Measurements from ENCODE around the gene RPS28.

The RPS28 gene

GRCh38 chr19:8366961-8367326 lies 45.6 kb downstream of the RPS28 start (continued):
- TF ChIP-seq, protein P1, sequence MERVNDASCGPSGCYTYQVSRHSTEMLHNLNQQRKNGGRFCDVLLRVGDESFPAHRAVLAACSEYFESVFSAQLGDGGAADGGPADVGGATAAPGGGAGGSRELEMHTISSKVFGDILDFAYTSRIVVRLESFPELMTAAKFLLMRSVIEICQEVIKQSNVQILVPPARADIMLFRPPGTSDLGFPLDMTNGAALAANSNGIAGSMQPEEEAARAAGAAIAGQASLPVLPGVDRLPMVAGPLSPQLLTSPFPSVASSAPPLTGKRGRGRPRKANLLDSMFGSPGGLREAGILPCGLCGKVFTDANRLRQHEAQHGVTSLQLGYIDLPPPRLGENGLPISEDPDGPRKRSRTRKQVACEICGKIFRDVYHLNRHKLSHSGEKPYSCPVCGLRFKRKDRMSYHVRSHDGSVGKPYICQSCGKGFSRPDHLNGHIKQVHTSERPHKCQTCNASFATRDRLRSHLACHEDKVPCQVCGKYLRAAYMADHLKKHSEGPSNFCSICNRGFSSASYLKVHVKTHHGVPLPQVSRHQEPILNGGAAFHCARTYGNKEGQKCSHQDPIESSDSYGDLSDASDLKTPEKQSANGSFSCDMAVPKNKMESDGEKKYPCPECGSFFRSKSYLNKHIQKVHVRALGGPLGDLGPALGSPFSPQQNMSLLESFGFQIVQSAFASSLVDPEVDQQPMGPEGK (CRISPR knock-in tag; IDR thresholded peaks at IDR 0.05; ENCODE audit: borderline replicate concordance): no peak
- TF ChIP-seq GLIS3 (CRISPR knock-in tag; IDR thresholded peaks at IDR 0.05) (no peak), ZC3H10 (CRISPR knock-in tag; IDR thresholded peaks at IDR 0.05) (no peak)

GRCh38 chr19:8367327-8368001 lies 46.2 kb downstream of the RPS28 start:
- ATAC-seq: peak; percentile 71
- TF ChIP-seq TCF4 (CRISPR knock-in tag; IDR thresholded peaks at IDR 0.05; ENCODE audit: borderline replicate concordance) (peak; percentile 64; the same call in 1 of the 2 replicates), PPARA (CRISPR knock-in tag; IDR thresholded peaks at IDR 0.05; ENCODE audit: borderline replicate concordance) (peak; percentile 98), TOX (CRISPR knock-in tag; IDR thresholded peaks at IDR 0.05; ENCODE audit: borderline replicate concordance) (no peak), ZNF565 (CRISPR knock-in tag; conservative IDR thresholded peaks at IDR 0.05; ENCODE audit: low read depth) (no peak), ZC3H10 (CRISPR knock-in tag; IDR thresholded peaks at IDR 0.05) (no peak), CSDC2 (CRISPR knock-in tag; IDR thresholded peaks at IDR 0.05) (no peak), ARNTL (CRISPR knock-in tag; IDR thresholded peaks at IDR 0.05; ENCODE audit: borderline replicate concordance, low read depth) (no peak), ZFP30 (CRISPR knock-in tag; IDR thresholded peaks at IDR 0.05) (no peak), RARB (CRISPR knock-in tag; IDR thresholded peaks at IDR 0.05) (no peak), ISL1 (CRISPR knock-in tag; IDR thresholded peaks at IDR 0.05) (no peak), ESRRG (CRISPR knock-in tag; IDR thresholded peaks at IDR 0.05) (no peak), POU6F1 (CRISPR knock-in tag; IDR thresholded peaks at IDR 0.05; ENCODE audit: borderline replicate concordance, low read depth) (no peak), SNAI2 (CRISPR knock-in tag; IDR thresholded peaks at IDR 0.05) (no peak), GLIS3 (CRISPR knock-in tag; IDR thresholded peaks at IDR 0.05) (no peak), CSRNP3 (CRISPR knock-in tag; IDR thresholded peaks at IDR 0.05) (no peak), ZNF70 (CRISPR knock-in tag; IDR thresholded peaks at IDR 0.05) (no peak), OSR1 (CRISPR knock-in tag; IDR thresholded peaks at IDR 0.05) (no peak), ZFP3 (CRISPR knock-in tag; IDR thresholded peaks at IDR 0.05) (0 out of 2 replicates have a peak, but pooled peaks have one; percentile 60), ZNF8 (CRISPR knock-in tag; IDR thresholded peaks at IDR 0.05) (no peak), BACH2 (CRISPR knock-in tag; IDR thresholded peaks at IDR 0.05; ENCODE audit: borderline replicate concordance) (no peak)
- TF ChIP-seq, protein P2, sequence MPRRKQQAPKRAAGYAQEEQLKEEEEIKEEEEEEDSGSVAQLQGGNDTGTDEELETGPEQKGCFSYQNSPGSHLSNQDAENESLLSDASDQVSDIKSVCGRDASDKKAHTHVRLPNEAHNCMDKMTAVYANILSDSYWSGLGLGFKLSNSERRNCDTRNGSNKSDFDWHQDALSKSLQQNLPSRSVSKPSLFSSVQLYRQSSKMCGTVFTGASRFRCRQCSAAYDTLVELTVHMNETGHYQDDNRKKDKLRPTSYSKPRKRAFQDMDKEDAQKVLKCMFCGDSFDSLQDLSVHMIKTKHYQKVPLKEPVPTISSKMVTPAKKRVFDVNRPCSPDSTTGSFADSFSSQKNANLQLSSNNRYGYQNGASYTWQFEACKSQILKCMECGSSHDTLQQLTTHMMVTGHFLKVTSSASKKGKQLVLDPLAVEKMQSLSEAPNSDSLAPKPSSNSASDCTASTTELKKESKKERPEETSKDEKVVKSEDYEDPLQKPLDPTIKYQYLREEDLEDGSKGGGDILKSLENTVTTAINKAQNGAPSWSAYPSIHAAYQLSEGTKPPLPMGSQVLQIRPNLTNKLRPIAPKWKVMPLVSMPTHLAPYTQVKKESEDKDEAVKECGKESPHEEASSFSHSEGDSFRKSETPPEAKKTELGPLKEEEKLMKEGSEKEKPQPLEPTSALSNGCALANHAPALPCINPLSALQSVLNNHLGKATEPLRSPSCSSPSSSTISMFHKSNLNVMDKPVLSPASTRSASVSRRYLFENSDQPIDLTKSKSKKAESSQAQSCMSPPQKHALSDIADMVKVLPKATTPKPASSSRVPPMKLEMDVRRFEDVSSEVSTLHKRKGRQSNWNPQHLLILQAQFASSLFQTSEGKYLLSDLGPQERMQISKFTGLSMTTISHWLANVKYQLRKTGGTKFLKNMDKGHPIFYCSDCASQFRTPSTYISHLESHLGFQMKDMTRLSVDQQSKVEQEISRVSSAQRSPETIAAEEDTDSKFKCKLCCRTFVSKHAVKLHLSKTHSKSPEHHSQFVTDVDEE (CRISPR knock-in tag; IDR thresholded peaks at IDR 0.05): peak; percentile 58; the same call in 1 of the 2 replicates
- TF ChIP-seq, protein P1 (CRISPR knock-in tag; IDR thresholded peaks at IDR 0.05; ENCODE audit: borderline replicate concordance): peak; percentile 86; the same call in 1 of the 2 replicates
- TF ChIP-seq, protein P3, sequence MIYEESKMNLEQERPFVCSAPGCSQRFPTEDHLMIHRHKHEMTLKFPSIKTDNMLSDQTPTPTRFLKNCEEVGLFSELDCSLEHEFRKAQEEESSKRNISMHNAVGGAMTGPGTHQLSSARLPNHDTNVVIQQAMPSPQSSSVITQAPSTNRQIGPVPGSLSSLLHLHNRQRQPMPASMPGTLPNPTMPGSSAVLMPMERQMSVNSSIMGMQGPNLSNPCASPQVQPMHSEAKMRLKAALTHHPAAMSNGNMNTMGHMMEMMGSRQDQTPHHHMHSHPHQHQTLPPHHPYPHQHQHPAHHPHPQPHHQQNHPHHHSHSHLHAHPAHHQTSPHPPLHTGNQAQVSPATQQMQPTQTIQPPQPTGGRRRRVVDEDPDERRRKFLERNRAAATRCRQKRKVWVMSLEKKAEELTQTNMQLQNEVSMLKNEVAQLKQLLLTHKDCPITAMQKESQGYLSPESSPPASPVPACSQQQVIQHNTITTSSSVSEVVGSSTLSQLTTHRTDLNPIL (CRISPR knock-in tag; IDR thresholded peaks at IDR 0.05; ENCODE audit: low read depth): no peak
